ENCODE results near the gene BICRA. TPM values are rescaled to one million over a fixed set of nuclear protein-coding genes. Genes with fewer than 3 reads are reported as not detected.

BICRA gene
- total and polyA plus RNA-seq, 2 of the 8 experiments (the other 6 are each of a cell fraction or from before 2014, with no cell fraction given), result 1.5 to 29.2 TPM

DNA sequence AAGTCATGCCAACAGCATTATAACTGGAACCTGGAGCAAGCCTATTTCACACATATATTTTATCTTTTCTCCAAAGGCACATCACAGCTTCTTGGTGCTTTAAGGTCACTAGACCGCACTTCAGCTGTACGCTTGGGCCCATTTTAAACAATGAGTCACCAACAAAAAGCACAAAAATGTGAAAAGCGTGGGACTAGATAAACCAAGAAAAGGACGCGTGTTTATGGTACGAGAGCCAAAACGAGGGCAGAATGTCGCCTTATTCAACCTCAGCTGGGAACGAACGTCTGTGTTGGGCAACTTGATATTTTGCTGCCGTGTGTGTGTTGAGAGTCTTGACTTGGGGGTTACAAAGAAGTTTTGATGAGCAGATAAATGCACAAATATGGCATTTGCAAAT lies 95.1 kb downstream of the BICRA start (continued):
- TF ChIP-seq, protein P1, sequence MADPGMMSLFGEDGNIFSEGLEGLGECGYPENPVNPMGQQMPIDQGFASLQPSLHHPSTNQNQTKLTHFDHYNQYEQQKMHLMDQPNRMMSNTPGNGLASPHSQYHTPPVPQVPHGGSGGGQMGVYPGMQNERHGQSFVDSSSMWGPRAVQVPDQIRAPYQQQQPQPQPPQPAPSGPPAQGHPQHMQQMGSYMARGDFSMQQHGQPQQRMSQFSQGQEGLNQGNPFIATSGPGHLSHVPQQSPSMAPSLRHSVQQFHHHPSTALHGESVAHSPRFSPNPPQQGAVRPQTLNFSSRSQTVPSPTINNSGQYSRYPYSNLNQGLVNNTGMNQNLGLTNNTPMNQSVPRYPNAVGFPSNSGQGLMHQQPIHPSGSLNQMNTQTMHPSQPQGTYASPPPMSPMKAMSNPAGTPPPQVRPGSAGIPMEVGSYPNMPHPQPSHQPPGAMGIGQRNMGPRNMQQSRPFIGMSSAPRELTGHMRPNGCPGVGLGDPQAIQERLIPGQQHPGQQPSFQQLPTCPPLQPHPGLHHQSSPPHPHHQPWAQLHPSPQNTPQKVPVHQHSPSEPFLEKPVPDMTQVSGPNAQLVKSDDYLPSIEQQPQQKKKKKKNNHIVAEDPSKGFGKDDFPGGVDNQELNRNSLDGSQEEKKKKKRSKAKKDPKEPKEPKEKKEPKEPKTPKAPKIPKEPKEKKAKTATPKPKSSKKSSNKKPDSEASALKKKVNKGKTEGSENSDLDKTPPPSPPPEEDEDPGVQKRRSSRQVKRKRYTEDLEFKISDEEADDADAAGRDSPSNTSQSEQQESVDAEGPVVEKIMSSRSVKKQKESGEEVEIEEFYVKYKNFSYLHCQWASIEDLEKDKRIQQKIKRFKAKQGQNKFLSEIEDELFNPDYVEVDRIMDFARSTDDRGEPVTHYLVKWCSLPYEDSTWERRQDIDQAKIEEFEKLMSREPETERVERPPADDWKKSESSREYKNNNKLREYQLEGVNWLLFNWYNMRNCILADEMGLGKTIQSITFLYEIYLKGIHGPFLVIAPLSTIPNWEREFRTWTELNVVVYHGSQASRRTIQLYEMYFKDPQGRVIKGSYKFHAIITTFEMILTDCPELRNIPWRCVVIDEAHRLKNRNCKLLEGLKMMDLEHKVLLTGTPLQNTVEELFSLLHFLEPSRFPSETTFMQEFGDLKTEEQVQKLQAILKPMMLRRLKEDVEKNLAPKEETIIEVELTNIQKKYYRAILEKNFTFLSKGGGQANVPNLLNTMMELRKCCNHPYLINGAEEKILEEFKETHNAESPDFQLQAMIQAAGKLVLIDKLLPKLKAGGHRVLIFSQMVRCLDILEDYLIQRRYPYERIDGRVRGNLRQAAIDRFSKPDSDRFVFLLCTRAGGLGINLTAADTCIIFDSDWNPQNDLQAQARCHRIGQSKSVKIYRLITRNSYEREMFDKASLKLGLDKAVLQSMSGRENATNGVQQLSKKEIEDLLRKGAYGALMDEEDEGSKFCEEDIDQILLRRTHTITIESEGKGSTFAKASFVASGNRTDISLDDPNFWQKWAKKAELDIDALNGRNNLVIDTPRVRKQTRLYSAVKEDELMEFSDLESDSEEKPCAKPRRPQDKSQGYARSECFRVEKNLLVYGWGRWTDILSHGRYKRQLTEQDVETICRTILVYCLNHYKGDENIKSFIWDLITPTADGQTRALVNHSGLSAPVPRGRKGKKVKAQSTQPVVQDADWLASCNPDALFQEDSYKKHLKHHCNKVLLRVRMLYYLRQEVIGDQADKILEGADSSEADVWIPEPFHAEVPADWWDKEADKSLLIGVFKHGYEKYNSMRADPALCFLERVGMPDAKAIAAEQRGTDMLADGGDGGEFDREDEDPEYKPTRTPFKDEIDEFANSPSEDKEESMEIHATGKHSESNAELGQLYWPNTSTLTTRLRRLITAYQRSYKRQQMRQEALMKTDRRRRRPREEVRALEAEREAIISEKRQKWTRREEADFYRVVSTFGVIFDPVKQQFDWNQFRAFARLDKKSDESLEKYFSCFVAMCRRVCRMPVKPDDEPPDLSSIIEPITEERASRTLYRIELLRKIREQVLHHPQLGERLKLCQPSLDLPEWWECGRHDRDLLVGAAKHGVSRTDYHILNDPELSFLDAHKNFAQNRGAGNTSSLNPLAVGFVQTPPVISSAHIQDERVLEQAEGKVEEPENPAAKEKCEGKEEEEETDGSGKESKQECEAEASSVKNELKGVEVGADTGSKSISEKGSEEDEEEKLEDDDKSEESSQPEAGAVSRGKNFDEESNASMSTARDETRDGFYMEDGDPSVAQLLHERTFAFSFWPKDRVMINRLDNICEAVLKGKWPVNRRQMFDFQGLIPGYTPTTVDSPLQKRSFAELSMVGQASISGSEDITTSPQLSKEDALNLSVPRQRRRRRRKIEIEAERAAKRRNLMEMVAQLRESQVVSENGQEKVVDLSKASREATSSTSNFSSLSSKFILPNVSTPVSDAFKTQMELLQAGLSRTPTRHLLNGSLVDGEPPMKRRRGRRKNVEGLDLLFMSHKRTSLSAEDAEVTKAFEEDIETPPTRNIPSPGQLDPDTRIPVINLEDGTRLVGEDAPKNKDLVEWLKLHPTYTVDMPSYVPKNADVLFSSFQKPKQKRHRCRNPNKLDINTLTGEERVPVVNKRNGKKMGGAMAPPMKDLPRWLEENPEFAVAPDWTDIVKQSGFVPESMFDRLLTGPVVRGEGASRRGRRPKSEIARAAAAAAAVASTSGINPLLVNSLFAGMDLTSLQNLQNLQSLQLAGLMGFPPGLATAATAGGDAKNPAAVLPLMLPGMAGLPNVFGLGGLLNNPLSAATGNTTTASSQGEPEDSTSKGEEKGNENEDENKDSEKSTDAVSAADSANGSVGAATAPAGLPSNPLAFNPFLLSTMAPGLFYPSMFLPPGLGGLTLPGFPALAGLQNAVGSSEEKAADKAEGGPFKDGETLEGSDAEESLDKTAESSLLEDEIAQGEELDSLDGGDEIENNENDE (IDR thresholded peaks at IDR 0.05; ENCODE audit: insufficient replicate concordance, low read length), result no peak
- TF ChIP-seq KDM1A (IDR thresholded peaks at IDR 0.05; ENCODE audit: borderline replicate concordance, low read length), result no peak
- TF ChIP-seq YY1 (IDR thresholded peaks at IDR 0.05; ENCODE audit: low read depth, low read length), result no peak
- no peak for TF ChIP-seq CREB1 (IDR thresholded peaks at IDR 0.05)
- TF ChIP-seq TBP (IDR thresholded peaks at IDR 0.05; ENCODE audit: low read depth, low read length), result no peak
- no peak for TF ChIP-seq NANOG (IDR thresholded peaks at IDR 0.05; ENCODE audit: insufficient read depth, low read depth, low read length, poor library complexity, severe bottlenecking)
- TF ChIP-seq ZNF274 (IDR thresholded peaks at IDR 0.05; ENCODE audit: borderline replicate concordance, extremely low read depth, low read length), result no peak
- TF ChIP-seq EGR1 (IDR thresholded peaks at IDR 0.05; ENCODE audit: borderline replicate concordance, low read depth, low read length), result no peak

All from H1 (cell line).